CD4-positive, alpha-beta T cell (primary cell): ENCODE results near the gene HFE. TPM values are rescaled to one million over a fixed set of nuclear protein-coding genes. Genes with fewer than 3 reads are reported as not detected.

Experiments
- ATAC-seq: fragments of 200-7000 bp; cut with Tn5 transposase; one replicate; pipeline ENCODE4 v1.10.0; 2022; ENCODE audit warnings: mild to moderate bottlenecking; ENCODE audit not compliant: poor library complexity
- CTCF ChIA-PET: fragments of 350-600 bp; sonication (Branson Sonifier 250); formaldehyde crosslinking; loops from one replicate; lab custom pipeline; 2021; ENCODE audit warnings: antibody characterized with exemption, inconsistent platforms; lab: Charles Lee
- POLR2A ChIA-PET: fragments of 350-600 bp; sonication (Branson Sonifier 250); formaldehyde crosslinking; loops from one replicate; lab custom pipeline; 2021; ENCODE audit warnings: antibody characterized with exemption, inconsistent platforms; lab: Charles Lee
- DNase-seq, 14 experiments: peaks; one replicate each; pipeline ENCODE4 v3.0.0-alpha.2; 2013 to 2020; ENCODE audit warnings: mixed read lengths in 2 of 14
- H3K27ac ChIP-seq, 2 donors: one replicate each; pipeline versions ENCODE4 v1.5.1 to v1.7.0; 2013; ENCODE audit warnings: low read length in 2 of 2, low read depth in 1 of 2, mild to moderate bottlenecking in 1 of 2
- H3K27me3 ChIP-seq, 2 experiments: 1 replicate in 1 of 2; 2 replicates in 1 of 2; pipeline versions ENCODE4 v1.6.1 to v1.7.0; 2013; ENCODE audit warnings: low read length in 2 of 2, control low read depth in 1 of 2, mild to moderate bottlenecking in 1 of 2, moderate library complexity in 1 of 2; ENCODE audit not compliant: insufficient read depth in 2 of 2, control insufficient read depth in 1 of 2
- H3K36me3 ChIP-seq: one replicate; pipeline ENCODE4 v1.6.1; 2013; ENCODE audit warnings: low read length, control low read depth; ENCODE audit not compliant: insufficient read depth
- H3K4me1 ChIP-seq: one replicate; pipeline ENCODE4 v1.6.1; 2013; ENCODE audit warnings: low read length, control low read depth; ENCODE audit not compliant: insufficient read depth
- H3K4me3 ChIP-seq: one replicate; pipeline ENCODE4 v1.5.1; 2013; ENCODE audit warnings: mild to moderate bottlenecking, low read length, moderate library complexity
- H3K9me3 ChIP-seq, 2 experiments: 1 replicate in 1 of 2; 2 replicates in 1 of 2; pipeline versions ENCODE4 v1.6.1 to v1.7.0; 2013; ENCODE audit warnings: low read length in 2 of 2, mild to moderate bottlenecking in 2 of 2, control low read depth in 1 of 2, moderate library complexity in 1 of 2; ENCODE audit not compliant: control insufficient read depth in 1 of 2, insufficient read depth in 1 of 2
- H3K27ac Mint-ChIP-seq: one replicate; pipeline ENCODE4 v1.8.0; 2020; ENCODE audit warnings: mixed read lengths
- H3K27me3 Mint-ChIP-seq: one replicate; pipeline ENCODE4 v1.8.0; 2021; ENCODE audit warnings: mixed read lengths
- H3K36me3 Mint-ChIP-seq: one replicate; pipeline ENCODE4 v1.8.0; 2021; ENCODE audit warnings: low read depth, mixed read lengths
- H3K4me1 Mint-ChIP-seq: one replicate; pipeline ENCODE4 v1.8.0; 2021; ENCODE audit warnings: low read depth, mixed read lengths
- H3K4me3 Mint-ChIP-seq: one replicate; pipeline ENCODE4 v1.8.0; 2020; ENCODE audit warnings: mild to moderate bottlenecking, mixed read lengths
- H3K9me3 Mint-ChIP-seq: one replicate; pipeline ENCODE4 v1.8.0; 2020; ENCODE audit warnings: mixed read lengths
- intact Hi-C, 2 experiments: fragments of 100-400 bp; cut with DNase I in 1 of 2; cut with micrococcal nuclease in 1 of 2; formaldehyde crosslinking; loops; one replicate each; pipeline versions ENCODE4 v1.15.1 to v1.9.0; 2023 to 2025; cut with DNase I, micrococcal nuclease
- total RNA-seq, 174 experiments: library from RNA in 2 of 174; stranded (reverse) in 2 of 174; gene quantifications; one replicate each; pipeline ENCODE4 v1.2.3 and lab custom pipeline; 2021 to 2026
- TF ChIP-seq, protein P1 (sequence below): fragments of 200-600 bp; IDR thresholded peaks from one replicate; pipeline ENCODE4 v1.8.0; 2022; ENCODE audit warnings: antibody characterized with exemption, mild to moderate bottlenecking

The HFE gene
- total RNA-seq, 2 experiments from 2014 or later: 0.08 to 0.28 TPM

DNA sequence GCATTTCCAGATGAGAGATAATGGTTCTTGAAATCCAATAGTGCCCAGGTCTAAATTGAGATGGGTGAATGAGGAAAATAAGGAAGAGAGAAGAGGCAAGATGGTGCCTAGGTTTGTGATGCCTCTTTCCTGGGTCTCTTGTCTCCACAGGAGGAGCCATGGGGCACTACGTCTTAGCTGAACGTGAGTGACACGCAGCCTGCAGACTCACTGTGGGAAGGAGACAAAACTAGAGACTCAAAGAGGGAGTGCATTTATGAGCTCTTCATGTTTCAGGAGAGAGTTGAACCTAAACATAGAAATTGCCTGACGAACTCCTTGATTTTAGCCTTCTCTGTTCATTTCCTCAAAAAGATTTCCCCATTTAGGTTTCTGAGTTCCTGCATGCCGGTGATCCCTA, 6.8 kb downstream of the HFE start:
- no peaks in the 10 kb centered on the region for H3K9me3 ChIP-seq
- H3K36me3 Mint-ChIP-seq: no peaks in the 10 kb centered on the region
- no peaks in the 10 kb centered on the region for H3K27me3 ChIP-seq
- peaks cover 5% of the 10 kb centered on the region for H3K4me1 Mint-ChIP-seq
- H3K27me3 Mint-ChIP-seq: peaks cover 4% of the 10 kb centered on the region
- no peaks in the 10 kb centered on the region for H3K9me3 Mint-ChIP-seq
- H3K4me1 ChIP-seq: peaks cover 6% of the 10 kb centered on the region
- ChIA-PET POLR2A (interaction anchor here (0.9 to 1.7 kb wide), 5 partner anchors 10 to 63 kb away, joined by 3 to 5 read pairs (median 3); a partner anchor contains a TSS), CTCF (interaction anchor here (0.6 to 1.9 kb wide), 3 partner anchors 28 to 68 kb away, joined by 3 to 12 read pairs (median 4); no protein-coding TSS in a partner anchor)
- no peak overlapping the region for H3K27ac ChIP-seq
- DNase-seq (no peak), ATAC-seq (no peak)
- H3K36me3 ChIP-seq: no peaks in the 10 kb centered on the region
- intact Hi-C loops: loop anchor here in 1 of 2 experiments (2.0 kb wide), 1 partner anchor 13 kb away; no protein-coding TSS in a partner anchor
- H3K4me3 Mint-ChIP-seq: no peak overlapping the region
- H3K4me3 ChIP-seq: no peak overlapping the region
- TF ChIP-seq, protein P1, sequence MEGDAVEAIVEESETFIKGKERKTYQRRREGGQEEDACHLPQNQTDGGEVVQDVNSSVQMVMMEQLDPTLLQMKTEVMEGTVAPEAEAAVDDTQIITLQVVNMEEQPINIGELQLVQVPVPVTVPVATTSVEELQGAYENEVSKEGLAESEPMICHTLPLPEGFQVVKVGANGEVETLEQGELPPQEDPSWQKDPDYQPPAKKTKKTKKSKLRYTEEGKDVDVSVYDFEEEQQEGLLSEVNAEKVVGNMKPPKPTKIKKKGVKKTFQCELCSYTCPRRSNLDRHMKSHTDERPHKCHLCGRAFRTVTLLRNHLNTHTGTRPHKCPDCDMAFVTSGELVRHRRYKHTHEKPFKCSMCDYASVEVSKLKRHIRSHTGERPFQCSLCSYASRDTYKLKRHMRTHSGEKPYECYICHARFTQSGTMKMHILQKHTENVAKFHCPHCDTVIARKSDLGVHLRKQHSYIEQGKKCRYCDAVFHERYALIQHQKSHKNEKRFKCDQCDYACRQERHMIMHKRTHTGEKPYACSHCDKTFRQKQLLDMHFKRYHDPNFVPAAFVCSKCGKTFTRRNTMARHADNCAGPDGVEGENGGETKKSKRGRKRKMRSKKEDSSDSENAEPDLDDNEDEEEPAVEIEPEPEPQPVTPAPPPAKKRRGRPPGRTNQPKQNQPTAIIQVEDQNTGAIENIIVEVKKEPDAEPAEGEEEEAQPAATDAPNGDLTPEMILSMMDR: no peak
- no peak overlapping the region for H3K27ac Mint-ChIP-seq

DNA sequence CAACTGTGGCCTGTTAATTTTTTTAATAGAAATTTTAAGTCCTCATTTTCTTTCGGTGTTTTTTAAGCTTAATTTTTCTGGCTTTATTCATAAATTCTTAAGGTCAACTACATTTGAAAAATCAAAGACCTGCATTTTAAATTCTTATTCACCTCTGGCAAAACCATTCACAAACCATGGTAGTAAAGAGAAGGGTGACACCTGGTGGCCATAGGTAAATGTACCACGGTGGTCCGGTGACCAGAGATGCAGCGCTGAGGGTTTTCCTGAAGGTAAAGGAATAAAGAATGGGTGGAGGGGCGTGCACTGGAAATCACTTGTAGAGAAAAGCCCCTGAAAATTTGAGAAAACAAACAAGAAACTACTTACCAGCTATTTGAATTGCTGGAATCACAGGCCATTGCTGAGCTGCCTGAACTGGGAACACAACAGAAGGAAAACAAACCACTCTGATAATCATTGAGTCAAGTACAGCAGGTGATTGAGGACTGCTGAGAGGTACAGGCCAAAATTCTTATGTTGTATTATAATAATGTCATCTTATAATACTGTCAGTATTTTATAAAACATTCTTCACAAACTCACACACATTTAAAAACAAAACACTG, 10.1 kb downstream of the HFE start:
- peaks cover 5% of the 10 kb centered on the region for H3K4me1 Mint-ChIP-seq
- TF ChIP-seq, protein P1: peak; percentile 78
- H3K36me3 Mint-ChIP-seq: no peaks in the 10 kb centered on the region
- CTCF ChIA-PET: interaction anchor here (0.6 to 3.8 kb wide), 13 partner anchors 9 to 99 kb away, joined by 3 to 33 read pairs (median 3); partner anchors contain the start of gene HFE
- Histone ChIP-seq H3K27ac (no peak overlapping the region), H3K27me3 (no peaks in the 10 kb centered on the region), H3K4me3 (no peak overlapping the region), H3K9me3 (no peaks in the 10 kb centered on the region), H3K4me1 (no peaks in the 10 kb centered on the region), H3K36me3 (no peaks in the 10 kb centered on the region)
- H3K27ac Mint-ChIP-seq: no peak overlapping the region
- intact Hi-C loops: loop anchor here (1.0 kb wide), 2 partner anchors 33 to 71 kb away; no protein-coding TSS in a partner anchor
- POLR2A ChIA-PET: interaction anchor here (0.6 to 1.6 kb wide), 9 partner anchors 10 to 421 kb away, joined by 3 to 10 read pairs (median 6); partner anchors contain the start of gene HFE
- ATAC-seq (peak; percentile 86), DNase-seq (peak; percentile 50 to 87 (median 57))
- no peaks in the 10 kb centered on the region for H3K9me3 Mint-ChIP-seq
- peaks cover 4% of the 10 kb centered on the region for H3K27me3 Mint-ChIP-seq
- H3K4me3 Mint-ChIP-seq: no peak overlapping the region

DNA sequence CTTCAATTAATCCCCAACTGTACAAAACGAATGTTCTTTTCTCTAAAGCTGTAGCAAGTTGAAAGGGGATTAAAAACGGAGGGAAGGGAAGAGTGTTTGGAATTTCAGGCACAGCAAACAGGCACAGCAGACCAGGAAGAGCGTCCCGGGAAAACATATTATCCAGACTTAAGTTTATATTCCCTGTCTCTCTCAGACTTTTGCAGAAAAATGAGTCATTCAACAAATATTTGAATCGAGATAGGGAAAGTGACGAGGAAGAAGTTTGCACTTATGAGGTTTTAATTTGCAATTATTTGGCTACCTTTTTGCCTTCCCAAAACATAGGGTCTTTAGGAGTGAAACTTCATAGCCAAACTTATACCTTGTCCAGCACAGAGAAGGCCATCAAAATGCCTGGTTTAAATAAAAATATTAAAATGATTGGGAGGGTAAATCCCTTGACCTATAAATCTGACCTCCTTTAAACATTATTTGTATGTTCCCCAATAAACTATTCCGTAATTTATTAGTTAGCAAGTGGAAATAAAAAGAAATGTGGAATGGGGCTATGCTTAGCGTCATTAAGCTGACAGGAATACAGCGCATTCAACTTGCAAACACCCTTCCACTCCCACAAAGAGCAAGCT, 16.0 kb downstream of the HFE start:
- peaks cover 5% of the 10 kb centered on the region for H3K27me3 Mint-ChIP-seq
- DNase-seq (no peak), ATAC-seq (peak; percentile 78)
- peak overlapping the region; percentile 99 for H3K27ac Mint-ChIP-seq
- peaks cover 13% of the 10 kb centered on the region for H3K4me1 Mint-ChIP-seq
- POLR2A ChIA-PET: interaction anchor here (0.6 to 6.6 kb wide), 49 partner anchors 10 to 1790 kb away, joined by 3 to 362 read pairs (median 8); partner anchors contain the start of gene HFE
- TF ChIP-seq, protein P1: no peak
- Histone ChIP-seq H3K27me3 (no peaks in the 10 kb centered on the region), H3K36me3 (no peaks in the 10 kb centered on the region), H3K4me1 (peaks cover 16% of the 10 kb centered on the region), H3K27ac (peak overlapping the region; percentile 26 to 85), H3K4me3 (peak overlapping the region; percentile 58), H3K9me3 (no peaks in the 10 kb centered on the region)
- H3K36me3 Mint-ChIP-seq: peaks cover 9% of the 10 kb centered on the region
- CTCF ChIA-PET: interaction anchor here (0.6 to 2.3 kb wide), 22 partner anchors 9 to 1719 kb away, joined by 3 to 24 read pairs (median 4); a partner anchor contains a TSS
- intact Hi-C loops: loop anchor here (2.0 to 5.0 kb wide), 4 partner anchors 46 to 1029 kb away; a partner anchor contains a TSS
- H3K9me3 Mint-ChIP-seq: peaks cover 2% of the 10 kb centered on the region
- H3K4me3 Mint-ChIP-seq: peak overlapping the region; percentile 94
